H1 (cell line): ENCODE data around the gene P2RX5. TPM values are rescaled to one million over a fixed set of nuclear protein-coding genes. Genes with fewer than 3 reads are reported as not detected.

ENCODE experiments used
- EP300 ChIP-seq, 2 experiments: IDR thresholded peaks; 1 replicate in 1 of 2; 2 replicates in 1 of 2; pipeline ENCODE4 v1.6.1; 2011 to 2012; ENCODE audit warnings: low read depth in 2 of 2, low read length in 2 of 2, mild to moderate bottlenecking in 2 of 2, borderline replicate concordance in 1 of 2, inconsistent platforms in 1 of 2, moderate library complexity in 1 of 2
- SP4 ChIP-seq: IDR thresholded peaks from 2 replicates; pipeline ENCODE4 v1.6.1; 2012; ENCODE audit warnings: low read length, inconsistent platforms
- polyA plus RNA-seq, 7 experiments: library from polyadenylated mRNA; depleted of rRNA in 3 of 7; stranded (reverse) in 5 of 7; unstranded in 2 of 7; fragments of >200 nt in 5 of 7; fragments of 200-250 nt in 2 of 7; gene quantifications; 1 replicate in 5 of 7; 2 replicates in 1 of 7; 4 replicates in 1 of 7; pipeline versions ENCODE4 v1.2.1 to v1.2.3, GENCODE V29; 2011 to 2013; ENCODE audit warnings: missing spikeins in 2 of 7, mixed read lengths in 2 of 7
- total RNA-seq: library from RNA; stranded (reverse); fragmentation: NEBNext Ultra II Directional; extraction: Animal tissue kit (Norgen Biotek cat#: 25700); gene quantifications from 2 replicates; pipeline ENCODE4 v1.2.1, GENCODE V29; 2021

Gene P2RX5
- total and polyA plus RNA-seq, 2 of the 8 experiments (the other 6 are each of a cell fraction or from before 2014, with no cell fraction given) = 12.0 to 15.6 TPM

GRCh38 chr17:3692346-3692745 lies 3.6 kb downstream of the P2RX5 start (continued):
- no peak for TF ChIP-seq EP300 (IDR thresholded peaks at IDR 0.05; ENCODE audit: borderline replicate concordance in 1 of 2, low read depth in 2 of 2, low read length in 2 of 2)
- TF ChIP-seq SP4 = no peak
